ENCODE data around the gene AQP2.

Gene AQP2

DNA sequence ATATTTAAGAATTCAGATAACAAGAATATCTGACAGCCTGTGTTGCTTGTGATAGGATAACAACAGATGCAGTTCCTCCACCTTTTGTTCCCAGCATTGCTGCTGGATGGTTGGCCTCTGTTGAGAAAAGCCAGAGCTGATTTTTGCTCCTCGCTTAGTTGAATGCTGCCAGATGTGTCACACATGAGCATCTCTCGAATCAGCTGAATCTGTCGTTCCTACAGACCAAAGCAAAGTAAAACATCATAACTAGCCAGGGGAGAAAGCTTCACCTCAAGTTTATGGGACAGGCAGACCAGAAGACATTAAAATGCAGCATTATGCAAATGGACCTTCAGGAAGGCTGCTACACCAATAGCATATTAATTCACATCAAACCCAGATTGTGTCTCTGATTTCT lies 54.6 kb downstream of the AQP2 start (continued):
- TF ChIP-seq, protein P1, sequence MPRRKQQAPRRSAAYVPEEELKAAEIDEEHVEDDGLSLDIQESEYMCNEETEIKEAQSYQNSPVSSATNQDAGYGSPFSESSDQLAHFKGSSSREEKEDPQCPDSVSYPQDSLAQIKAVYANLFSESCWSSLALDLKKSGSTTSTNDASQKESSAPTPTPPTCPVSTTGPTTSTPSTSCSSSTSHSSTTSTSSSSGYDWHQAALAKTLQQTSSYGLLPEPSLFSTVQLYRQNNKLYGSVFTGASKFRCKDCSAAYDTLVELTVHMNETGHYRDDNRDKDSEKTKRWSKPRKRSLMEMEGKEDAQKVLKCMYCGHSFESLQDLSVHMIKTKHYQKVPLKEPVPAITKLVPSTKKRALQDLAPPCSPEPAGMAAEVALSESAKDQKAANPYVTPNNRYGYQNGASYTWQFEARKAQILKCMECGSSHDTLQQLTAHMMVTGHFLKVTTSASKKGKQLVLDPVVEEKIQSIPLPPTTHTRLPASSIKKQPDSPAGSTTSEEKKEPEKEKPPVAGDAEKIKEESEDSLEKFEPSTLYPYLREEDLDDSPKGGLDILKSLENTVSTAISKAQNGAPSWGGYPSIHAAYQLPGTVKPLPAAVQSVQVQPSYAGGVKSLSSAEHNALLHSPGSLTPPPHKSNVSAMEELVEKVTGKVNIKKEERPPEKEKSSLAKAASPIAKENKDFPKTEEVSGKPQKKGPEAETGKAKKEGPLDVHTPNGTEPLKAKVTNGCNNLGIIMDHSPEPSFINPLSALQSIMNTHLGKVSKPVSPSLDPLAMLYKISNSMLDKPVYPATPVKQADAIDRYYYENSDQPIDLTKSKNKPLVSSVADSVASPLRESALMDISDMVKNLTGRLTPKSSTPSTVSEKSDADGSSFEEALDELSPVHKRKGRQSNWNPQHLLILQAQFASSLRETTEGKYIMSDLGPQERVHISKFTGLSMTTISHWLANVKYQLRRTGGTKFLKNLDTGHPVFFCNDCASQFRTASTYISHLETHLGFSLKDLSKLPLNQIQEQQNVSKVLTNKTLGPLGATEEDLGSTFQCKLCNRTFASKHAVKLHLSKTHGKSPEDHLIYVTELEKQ (tag by site-specific recombination; IDR thresholded peaks at IDR 0.05; ENCODE audit: borderline replicate concordance), result no peak
- no peak for TF ChIP-seq ZFP41 (tag by site-specific recombination; IDR thresholded peaks at IDR 0.05; ENCODE audit: borderline replicate concordance)

DNA sequence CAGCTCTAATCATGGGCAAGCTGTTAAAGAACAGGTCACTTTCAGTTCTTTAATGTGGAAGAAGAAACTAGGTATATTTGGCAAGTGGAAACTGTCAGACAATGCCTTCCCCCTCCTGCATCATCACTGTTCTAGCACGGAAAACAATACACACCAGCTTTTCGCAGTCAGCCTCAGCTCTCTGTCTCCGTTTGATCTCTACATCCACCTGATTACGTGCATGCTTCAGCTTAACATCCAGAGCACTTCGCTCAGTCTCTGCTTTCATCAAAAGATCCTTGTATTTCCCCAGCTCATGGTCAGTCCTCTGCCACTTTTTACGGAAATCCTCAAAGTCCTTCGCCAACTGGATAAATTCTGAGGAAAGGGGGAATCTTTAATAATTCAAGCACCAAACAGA lies 55.7 kb downstream of the AQP2 start:
- Histone ChIP-seq H3K27ac (ENCODE audit: extremely low read depth, low read depth, low read length) (no peak overlapping the region), H3K9me3 (ENCODE audit: control insufficient read depth, insufficient read depth, low read depth, low read length) (no peaks in the 10 kb centered on the region), H3K4me1 (ENCODE audit: control insufficient read depth, insufficient read depth, low read length) (no peaks in the 10 kb centered on the region), H3K36me3 (ENCODE audit: control insufficient read depth in 2 of 2, insufficient read depth in 1 of 2, low read length in 2 of 2) (peaks cover 63 to 82% of the 10 kb centered on the region in 2 experiments), H3K4me3 (ENCODE audit: low read depth, low read length) (no peak overlapping the region)
- TF ChIP-seq ZSCAN30 (tag by site-specific recombination; IDR thresholded peaks at IDR 0.05) (no peak), ZNF426 (tag by site-specific recombination; IDR thresholded peaks at IDR 0.05) (no peak), ZSCAN16 (tag by site-specific recombination; IDR thresholded peaks at IDR 0.05) (no peak), ZNF571 (tag by site-specific recombination; IDR thresholded peaks at IDR 0.05) (no peak), MZF1 (tag by site-specific recombination; IDR thresholded peaks at IDR 0.05; ENCODE audit: borderline replicate concordance) (no peak), ZNF600 (tag by site-specific recombination; IDR thresholded peaks at IDR 0.05) (no peak), ZIC2 (tag by site-specific recombination; IDR thresholded peaks at IDR 0.05) (no peak)
- TF ChIP-seq, protein P2, sequence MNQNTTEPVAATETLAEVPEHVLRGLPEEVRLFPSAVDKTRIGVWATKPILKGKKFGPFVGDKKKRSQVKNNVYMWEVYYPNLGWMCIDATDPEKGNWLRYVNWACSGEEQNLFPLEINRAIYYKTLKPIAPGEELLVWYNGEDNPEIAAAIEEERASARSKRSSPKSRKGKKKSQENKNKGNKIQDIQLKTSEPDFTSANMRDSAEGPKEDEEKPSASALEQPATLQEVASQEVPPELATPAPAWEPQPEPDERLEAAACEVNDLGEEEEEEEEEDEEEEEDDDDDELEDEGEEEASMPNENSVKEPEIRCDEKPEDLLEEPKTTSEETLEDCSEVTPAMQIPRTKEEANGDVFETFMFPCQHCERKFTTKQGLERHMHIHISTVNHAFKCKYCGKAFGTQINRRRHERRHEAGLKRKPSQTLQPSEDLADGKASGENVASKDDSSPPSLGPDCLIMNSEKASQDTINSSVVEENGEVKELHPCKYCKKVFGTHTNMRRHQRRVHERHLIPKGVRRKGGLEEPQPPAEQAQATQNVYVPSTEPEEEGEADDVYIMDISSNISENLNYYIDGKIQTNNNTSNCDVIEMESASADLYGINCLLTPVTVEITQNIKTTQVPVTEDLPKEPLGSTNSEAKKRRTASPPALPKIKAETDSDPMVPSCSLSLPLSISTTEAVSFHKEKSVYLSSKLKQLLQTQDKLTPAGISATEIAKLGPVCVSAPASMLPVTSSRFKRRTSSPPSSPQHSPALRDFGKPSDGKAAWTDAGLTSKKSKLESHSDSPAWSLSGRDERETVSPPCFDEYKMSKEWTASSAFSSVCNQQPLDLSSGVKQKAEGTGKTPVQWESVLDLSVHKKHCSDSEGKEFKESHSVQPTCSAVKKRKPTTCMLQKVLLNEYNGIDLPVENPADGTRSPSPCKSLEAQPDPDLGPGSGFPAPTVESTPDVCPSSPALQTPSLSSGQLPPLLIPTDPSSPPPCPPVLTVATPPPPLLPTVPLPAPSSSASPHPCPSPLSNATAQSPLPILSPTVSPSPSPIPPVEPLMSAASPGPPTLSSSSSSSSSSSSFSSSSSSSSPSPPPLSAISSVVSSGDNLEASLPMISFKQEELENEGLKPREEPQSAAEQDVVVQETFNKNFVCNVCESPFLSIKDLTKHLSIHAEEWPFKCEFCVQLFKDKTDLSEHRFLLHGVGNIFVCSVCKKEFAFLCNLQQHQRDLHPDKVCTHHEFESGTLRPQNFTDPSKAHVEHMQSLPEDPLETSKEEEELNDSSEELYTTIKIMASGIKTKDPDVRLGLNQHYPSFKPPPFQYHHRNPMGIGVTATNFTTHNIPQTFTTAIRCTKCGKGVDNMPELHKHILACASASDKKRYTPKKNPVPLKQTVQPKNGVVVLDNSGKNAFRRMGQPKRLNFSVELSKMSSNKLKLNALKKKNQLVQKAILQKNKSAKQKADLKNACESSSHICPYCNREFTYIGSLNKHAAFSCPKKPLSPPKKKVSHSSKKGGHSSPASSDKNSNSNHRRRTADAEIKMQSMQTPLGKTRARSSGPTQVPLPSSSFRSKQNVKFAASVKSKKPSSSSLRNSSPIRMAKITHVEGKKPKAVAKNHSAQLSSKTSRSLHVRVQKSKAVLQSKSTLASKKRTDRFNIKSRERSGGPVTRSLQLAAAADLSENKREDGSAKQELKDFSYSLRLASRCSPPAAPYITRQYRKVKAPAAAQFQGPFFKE (tag by site-specific recombination; IDR thresholded peaks at IDR 0.05; ENCODE audit: borderline replicate concordance), result no peak
- ChIA-PET POLR2A (interaction anchor here (0.6 to 1.5 kb wide), 3 partner anchors 18 to 105 kb away, joined by 3 to 5 read pairs (median 5); partner anchors contain the start of gene RACGAP1), CTCF (interaction anchor here (0.7 to 2.8 kb wide), 6 partner anchors 8 to 139 kb away, joined by 3 to 14 read pairs (median 4); no protein-coding TSS in a partner anchor)

DNA sequence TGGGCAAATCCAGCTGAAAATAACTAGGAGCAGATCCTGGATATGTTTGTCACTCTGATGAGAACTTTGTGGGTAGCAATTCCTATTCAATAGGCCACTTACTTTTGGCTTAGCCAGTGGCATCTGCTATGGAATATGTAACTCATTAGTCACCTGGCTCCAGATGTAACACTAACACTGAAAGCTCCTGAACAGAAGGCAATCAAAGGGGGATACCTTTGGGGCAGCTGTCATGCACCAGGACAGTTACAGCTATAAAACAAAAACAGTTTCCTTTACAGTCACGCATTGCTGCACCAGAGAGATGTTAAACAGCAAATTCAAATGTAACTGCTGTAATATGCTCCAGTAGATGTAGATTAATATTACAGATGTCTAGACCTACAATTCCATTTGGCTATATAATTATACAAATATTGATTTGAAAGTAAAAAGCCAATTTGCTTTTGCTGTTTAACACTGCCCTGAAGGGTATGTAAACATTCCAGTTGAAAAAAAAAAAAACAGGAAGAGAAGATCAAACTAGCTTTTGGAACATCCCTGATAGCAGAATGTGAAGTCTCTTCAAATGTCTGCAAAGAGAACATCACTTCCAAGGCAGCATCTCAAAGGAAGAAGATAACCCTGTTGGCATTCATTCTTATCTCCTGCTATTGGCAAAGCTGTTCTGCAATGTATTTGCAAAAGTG lies 56.4 kb downstream of the AQP2 start:
- Histone ChIP-seq H3K36me3 (ENCODE audit: control insufficient read depth in 2 of 2, insufficient read depth in 1 of 2, low read length in 2 of 2) (peaks cover 59 to 77% of the 10 kb centered on the region in 2 experiments), H3K27ac (ENCODE audit: extremely low read depth, low read depth, low read length) (no peak overlapping the region)
- CTCF ChIA-PET, result interaction anchor here (0.6 to 2.8 kb wide), 10 partner anchors 9 to 243 kb away, joined by 3 to 14 read pairs (median 4); no protein-coding TSS in a partner anchor

More for the DNA sequence above, 56.4 kb downstream of the AQP2 start:
- POLR2A ChIA-PET, result interaction anchor here (0.6 to 1.5 kb wide), 3 partner anchors 17 to 105 kb away, joined by 3 to 5 read pairs (median 5); partner anchors contain the start of gene RACGAP1
- no peaks in the 10 kb centered on the region for H3K9me3 ChIP-seq (ENCODE audit: control insufficient read depth, insufficient read depth, low read depth, low read length)
- TF ChIP-seq ZNF239 (tag by site-specific recombination; IDR thresholded peaks at IDR 0.05), result no peak
- peak; percentile 65 for TF ChIP-seq ZNF600 (tag by site-specific recombination; IDR thresholded peaks at IDR 0.05)
- H3K4me1 ChIP-seq (ENCODE audit: control insufficient read depth, insufficient read depth, low read length), result no peaks in the 10 kb centered on the region
- H3K4me3 ChIP-seq (ENCODE audit: low read depth, low read length), result no peak overlapping the region
